HG03175 (cell line): Measurements from ENCODE around the gene EEF1A2.
"Not testable (repeated sequence)": the region's sequence is repeated elsewhere in the genome, so short reads cannot be mapped to it uniquely, and the experiment has no call there.

ENCODE experiments used
- ATAC-seq: cut with Tn5 transposase; IDR thresholded peaks from one replicate; pipeline ENCODE4 v1.9.1; 2021; ENCODE audit warnings: mild to moderate bottlenecking, moderate library complexity; ENCODE audit not compliant: unreplicated experiment

EEF1A2 gene

GRCh38 chr20:63488315-63489251 is 10.3 kb downstream of the EEF1A2 start:
- ATAC-seq, result no peak

- no peak for ATAC-seq
These were observed 11.1 kb downstream of the EEF1A2 start for GRCh38 chr20:63487781-63488241.

GRCh38 chr20:63487116-63487764 is 11.6 kb downstream of the EEF1A2 start:
- ATAC-seq, result no peak

- no peak for ATAC-seq
These were observed 12.5 kb downstream of the EEF1A2 start for GRCh38 chr20:63486300-63486855.

GRCh38 chr20:63484651-63485403 is 14.1 kb downstream of the EEF1A2 start:
- no peak for ATAC-seq

GRCh38 chr20:63484236-63484635 is 14.6 kb downstream of the EEF1A2 start:
- no peak for ATAC-seq

- no peak for ATAC-seq
These were observed 15.0 kb downstream of the EEF1A2 start for GRCh38 chr20:63483834-63484233.

- no peak for ATAC-seq
These were observed 16.8 kb downstream of the EEF1A2 start for GRCh38 chr20:63482021-63482587.

- no peak for ATAC-seq
These were observed 17.4 kb downstream of the EEF1A2 start for GRCh38 chr20:63481503-63481902.

GRCh38 chr20:63479695-63480419 is 19.0 kb downstream of the EEF1A2 start:
- ATAC-seq, result not testable (repeated sequence)

GRCh38 chr20:63478346-63479302 is 20.3 kb downstream of the EEF1A2 start:
- ATAC-seq, result no peak

- ATAC-seq, result no peak
These were observed 20.9 kb downstream of the EEF1A2 start for GRCh38 chr20:63477944-63478343.

- ATAC-seq, result no peak
These were observed 21.7 kb downstream of the EEF1A2 start for GRCh38 chr20:63477061-63477616.

- ATAC-seq, result no peak
These were observed 23.7 kb downstream of the EEF1A2 start for GRCh38 chr20:63475209-63475608.

- no peak for ATAC-seq
These were observed 25.1 kb downstream of the EEF1A2 start for GRCh38 chr20:63473555-63474449.

- ATAC-seq, result no peak
These were observed 26.0 kb downstream of the EEF1A2 start for GRCh38 chr20:63472862-63473390.
